ENCODE results near the gene SYP.

DNA sequence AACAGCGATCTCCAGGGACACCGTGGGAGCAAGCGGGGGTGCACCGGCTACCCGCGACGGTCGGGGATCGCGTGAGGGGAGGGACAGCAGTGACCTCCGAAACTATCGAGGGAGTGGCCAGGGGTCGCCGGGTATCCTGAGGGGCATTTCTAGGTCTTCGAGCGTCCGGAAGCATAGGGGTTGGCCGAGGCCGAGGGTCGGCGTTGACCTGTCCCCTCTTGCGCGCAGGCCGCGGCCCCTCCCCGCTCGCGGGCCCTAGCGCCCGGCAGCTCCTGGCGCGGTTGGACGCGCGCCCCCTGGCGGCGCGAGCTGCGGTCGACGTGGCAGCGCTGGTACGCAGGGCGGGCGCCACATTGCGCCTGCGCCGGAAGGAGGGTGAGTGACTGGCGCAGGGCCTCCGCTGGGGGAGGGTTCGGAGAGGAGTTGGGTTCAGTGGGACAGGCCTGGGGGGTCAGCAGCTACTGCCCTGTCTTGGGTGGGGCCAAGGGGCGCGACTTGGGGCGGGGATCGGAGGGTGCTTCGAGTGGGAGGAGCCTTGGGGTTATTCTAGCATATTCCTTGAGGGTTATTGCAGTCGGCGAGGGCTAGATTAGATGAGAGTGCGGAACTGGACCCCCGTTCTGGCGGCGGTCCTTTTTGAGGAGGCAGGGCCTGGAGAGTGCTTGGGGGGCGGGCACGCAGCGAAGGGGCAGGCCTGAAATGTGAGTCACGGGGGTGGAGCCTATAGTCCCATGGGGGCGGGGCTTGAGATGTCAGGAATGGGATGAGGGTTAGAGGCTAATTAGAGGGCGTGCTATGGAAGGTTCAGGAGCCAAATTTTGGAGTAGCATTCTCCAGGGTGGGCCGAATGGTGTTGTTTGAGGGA lies 36.2 kb downstream of the SYP start:
- TF ChIP-seq, protein P1, sequence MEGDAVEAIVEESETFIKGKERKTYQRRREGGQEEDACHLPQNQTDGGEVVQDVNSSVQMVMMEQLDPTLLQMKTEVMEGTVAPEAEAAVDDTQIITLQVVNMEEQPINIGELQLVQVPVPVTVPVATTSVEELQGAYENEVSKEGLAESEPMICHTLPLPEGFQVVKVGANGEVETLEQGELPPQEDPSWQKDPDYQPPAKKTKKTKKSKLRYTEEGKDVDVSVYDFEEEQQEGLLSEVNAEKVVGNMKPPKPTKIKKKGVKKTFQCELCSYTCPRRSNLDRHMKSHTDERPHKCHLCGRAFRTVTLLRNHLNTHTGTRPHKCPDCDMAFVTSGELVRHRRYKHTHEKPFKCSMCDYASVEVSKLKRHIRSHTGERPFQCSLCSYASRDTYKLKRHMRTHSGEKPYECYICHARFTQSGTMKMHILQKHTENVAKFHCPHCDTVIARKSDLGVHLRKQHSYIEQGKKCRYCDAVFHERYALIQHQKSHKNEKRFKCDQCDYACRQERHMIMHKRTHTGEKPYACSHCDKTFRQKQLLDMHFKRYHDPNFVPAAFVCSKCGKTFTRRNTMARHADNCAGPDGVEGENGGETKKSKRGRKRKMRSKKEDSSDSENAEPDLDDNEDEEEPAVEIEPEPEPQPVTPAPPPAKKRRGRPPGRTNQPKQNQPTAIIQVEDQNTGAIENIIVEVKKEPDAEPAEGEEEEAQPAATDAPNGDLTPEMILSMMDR (IDR thresholded peaks at IDR 0.05), result peak; percentile 83
- TF ChIP-seq ZFX (IDR thresholded peaks at IDR 0.05; ENCODE audit: borderline replicate concordance), result no peak
